Liver (tissue), 9 donors: Measurements from ENCODE around the gene N4BP2. TPM values are rescaled to one million over a fixed set of nuclear protein-coding genes. Genes with fewer than 3 reads are reported as not detected.

Experiments
- DNase-seq: peaks from one replicate; pipeline ENCODE4 v3.0.0-alpha.2; 2017; ENCODE audit warnings: low spot score
- H3K27ac ChIP-seq, 2 donors: one replicate each; pipeline ENCODE4 v1.7.0; 2013; ENCODE audit warnings: inconsistent platforms in 2 of 2, low read length in 2 of 2, control low read depth in 1 of 2, low read depth in 1 of 2, mild to moderate bottlenecking in 1 of 2
- H3K27me3 ChIP-seq, 4 donors: one replicate each; pipeline versions ENCODE4 v1.6.1 to v1.7.0; 2013; ENCODE audit warnings: low read length in 3 of 4, inconsistent platforms in 1 of 4, mild to moderate bottlenecking in 1 of 4, moderate library complexity in 1 of 4; ENCODE audit not compliant: control insufficient read depth in 4 of 4, insufficient read depth in 4 of 4
- H3K36me3 ChIP-seq, 4 donors: one replicate each; pipeline versions ENCODE4 v1.6.1 to v1.7.0; 2013; ENCODE audit warnings: low read length in 3 of 4, mild to moderate bottlenecking in 3 of 4, low read depth in 1 of 4, moderate library complexity in 1 of 4; ENCODE audit not compliant: control insufficient read depth in 4 of 4, insufficient read depth in 3 of 4
- H3K4me1 ChIP-seq, 4 donors: one replicate each; pipeline versions ENCODE4 v1.6.1 to v1.7.0; 2013; ENCODE audit warnings: low read length in 3 of 4, mild to moderate bottlenecking in 3 of 4, moderate library complexity in 1 of 4; ENCODE audit not compliant: control insufficient read depth in 4 of 4, insufficient read depth in 4 of 4
- H3K4me3 ChIP-seq, 3 donors: one replicate each; pipeline versions ENCODE4 v1.6.1 to v1.7.0; 2013; ENCODE audit warnings: low read length in 3 of 3, control low read depth in 1 of 3, low read depth in 1 of 3, mild to moderate bottlenecking in 1 of 3
- H3K9ac ChIP-seq, 2 donors: one replicate each; pipeline ENCODE4 v1.7.0; 2013; ENCODE audit warnings: low read length in 2 of 2, mild to moderate bottlenecking in 2 of 2, moderate library complexity in 2 of 2, control low read depth in 1 of 2, low read depth in 1 of 2
- H3K9me3 ChIP-seq, 4 donors: one replicate each; pipeline versions ENCODE4 v1.6.1 to v1.7.0; 2013; ENCODE audit warnings: low read length in 3 of 4; ENCODE audit not compliant: control insufficient read depth in 4 of 4
- ATF3 ChIP-seq: IDR thresholded peaks from 2 replicates; pipeline ENCODE4 v1.6.1; 2016; ENCODE audit warnings: antibody characterized with exemption
- CTCF ChIP-seq: fragments of 150-350 bp; IDR thresholded peaks from 2 replicates; pipeline ENCODE4 v1.5.1; 2017; ENCODE audit warnings: improper control_type of control experiment, low read depth, low read length; ENCODE audit not compliant: missing input control
- EGR1 ChIP-seq, 2 donors: IDR thresholded peaks; 2 replicates each; pipeline ENCODE4 v1.6.1; 2016 to 2018; ENCODE audit warnings: antibody characterized with exemption in 2 of 2, low read depth in 2 of 2
- FOXA2 ChIP-seq: IDR thresholded peaks from 2 replicates; pipeline ENCODE4 v1.6.1; 2016; ENCODE audit warnings: antibody characterized with exemption
- GABPA ChIP-seq, 2 donors: IDR thresholded peaks in 1 of 2; conservative IDR thresholded peaks in 1 of 2; 2 replicates each; pipeline ENCODE4 v1.6.1; 2016; ENCODE audit warnings: antibody characterized with exemption in 2 of 2, mild to moderate bottlenecking in 1 of 2, moderate library complexity in 1 of 2
- HNF4A ChIP-seq, 2 donors: conservative IDR thresholded peaks; 2 replicates each; pipeline ENCODE4 v1.6.1; 2016; ENCODE audit warnings: antibody characterized with exemption in 2 of 2, mild to moderate bottlenecking in 2 of 2
- HNF4G ChIP-seq: IDR thresholded peaks from 2 replicates; pipeline ENCODE4 v1.6.1; 2016; ENCODE audit warnings: antibody characterized with exemption
- JUND ChIP-seq, 2 donors: IDR thresholded peaks; 2 replicates each; pipeline ENCODE4 v1.6.1; 2016; ENCODE audit warnings: antibody characterized with exemption in 2 of 2
- NR2F2 ChIP-seq: IDR thresholded peaks from 2 replicates; pipeline ENCODE4 v1.6.1; 2016; ENCODE audit warnings: antibody characterized with exemption
- RAD21 ChIP-seq, 2 donors: IDR thresholded peaks; 2 replicates each; pipeline ENCODE4 v1.6.1; 2016; ENCODE audit warnings: antibody characterized with exemption in 2 of 2, mild to moderate bottlenecking in 2 of 2
- RXRA ChIP-seq, 2 donors: IDR thresholded peaks; 2 replicates each; pipeline ENCODE4 v1.6.1; 2017 to 2018; ENCODE audit warnings: antibody characterized with exemption in 2 of 2, mild to moderate bottlenecking in 1 of 2
- SP1 ChIP-seq: IDR thresholded peaks from 2 replicates; pipeline ENCODE4 v1.6.1; 2018; ENCODE audit warnings: antibody characterized with exemption, mild to moderate bottlenecking
- TAF1 ChIP-seq: conservative IDR thresholded peaks from 2 replicates; pipeline ENCODE4 v1.6.1; 2016; ENCODE audit warnings: antibody characterized with exemption, mild to moderate bottlenecking
- YY1 ChIP-seq: IDR thresholded peaks from 2 replicates; pipeline ENCODE4 v1.6.1; 2016; ENCODE audit warnings: antibody characterized with exemption, mild to moderate bottlenecking
- whole genome bisulfite sequencing: extraction: QIAGEN DNeasy Blood & Tissue Kit; methylation state at CpG from one replicate; pipeline ENCODE4 v1.1.7; 2013; 5-methylcytosine and 5-hydroxymethylcytosine counted together
- polyA plus RNA-seq, 2 donors: library from polyadenylated mRNA; stranded (reverse) in 1 of 2; unstranded in 1 of 2; fragments of 200-250 nt in 1 of 2; fragments of >200 nt in 1 of 2; fragmentation: Nextera tagmentation in 1 of 2; extraction: Ambion mirVana in 1 of 2; gene quantifications; one replicate each; pipeline versions ENCODE4 v1.2.1 to v1.2.3, GENCODE V29; 2013 to 2015
- total RNA-seq, 2 donors: library from RNA; depleted of rRNA; stranded (reverse); fragments of >200 nt; gene quantifications; one replicate each; pipeline ENCODE4 v1.2.3, GENCODE V29; 2014
- TF ChIP-seq, protein P1 (sequence below): IDR thresholded peaks from 2 replicates; pipeline ENCODE4 v1.6.1; 2016; ENCODE audit warnings: antibody characterized with exemption, mild to moderate bottlenecking
- TF ChIP-seq, protein P2 (sequence below): IDR thresholded peaks from 2 replicates; pipeline ENCODE4 v1.6.1; 2016; ENCODE audit warnings: antibody characterized with exemption
- donor health status: healthy.
- donor health status: healthy.
- donor health status: healthy.
- donor health status: healthy.
- donor health status: healthy.

Gene N4BP2
- total and polyA plus RNA-seq, 4 donors: 2.3 to 19.9 (median 11.0) TPM

- H3K36me3 ChIP-seq: peaks cover 0 to 2% (median 0%) of the 10 kb centered on the region in 4 donors
- no peak for DNase-seq
- WGBS: 69% methylated on average over 14 of the region's 14 CpGs
- no peak overlapping the region for H3K27ac ChIP-seq
- no peaks in the 10 kb centered on the region for H3K9me3 ChIP-seq
- no peaks in the 10 kb centered on the region for H3K27me3 ChIP-seq
- H3K4me3 ChIP-seq: no peak overlapping the region
- peaks cover 0 to 22% (median 14%) of the 10 kb centered on the region in 4 donors for H3K4me1 ChIP-seq
- no peak overlapping the region for H3K9ac ChIP-seq
- TF ChIP-seq YY1 (no peak), RXRA (IDR thresholded peaks at IDR 0.05) (no peak), EGR1 (IDR thresholded peaks at IDR 0.05; ENCODE audit: low read depth in 2 of 2) (no peak), HNF4G (no peak), FOXA2 (no peak), GABPA (IDR thresholded peaks at IDR 0.05 in 1 of 2, conservative IDR thresholded peaks at IDR 0.05 in 1 of 2) (no peak), RAD21 (IDR thresholded peaks at IDR 0.05) (no peak), JUND (IDR thresholded peaks at IDR 0.05) (no peak), SP1 (no peak), CTCF (no peak), ATF3 (no peak)
- TF ChIP-seq, protein P1, sequence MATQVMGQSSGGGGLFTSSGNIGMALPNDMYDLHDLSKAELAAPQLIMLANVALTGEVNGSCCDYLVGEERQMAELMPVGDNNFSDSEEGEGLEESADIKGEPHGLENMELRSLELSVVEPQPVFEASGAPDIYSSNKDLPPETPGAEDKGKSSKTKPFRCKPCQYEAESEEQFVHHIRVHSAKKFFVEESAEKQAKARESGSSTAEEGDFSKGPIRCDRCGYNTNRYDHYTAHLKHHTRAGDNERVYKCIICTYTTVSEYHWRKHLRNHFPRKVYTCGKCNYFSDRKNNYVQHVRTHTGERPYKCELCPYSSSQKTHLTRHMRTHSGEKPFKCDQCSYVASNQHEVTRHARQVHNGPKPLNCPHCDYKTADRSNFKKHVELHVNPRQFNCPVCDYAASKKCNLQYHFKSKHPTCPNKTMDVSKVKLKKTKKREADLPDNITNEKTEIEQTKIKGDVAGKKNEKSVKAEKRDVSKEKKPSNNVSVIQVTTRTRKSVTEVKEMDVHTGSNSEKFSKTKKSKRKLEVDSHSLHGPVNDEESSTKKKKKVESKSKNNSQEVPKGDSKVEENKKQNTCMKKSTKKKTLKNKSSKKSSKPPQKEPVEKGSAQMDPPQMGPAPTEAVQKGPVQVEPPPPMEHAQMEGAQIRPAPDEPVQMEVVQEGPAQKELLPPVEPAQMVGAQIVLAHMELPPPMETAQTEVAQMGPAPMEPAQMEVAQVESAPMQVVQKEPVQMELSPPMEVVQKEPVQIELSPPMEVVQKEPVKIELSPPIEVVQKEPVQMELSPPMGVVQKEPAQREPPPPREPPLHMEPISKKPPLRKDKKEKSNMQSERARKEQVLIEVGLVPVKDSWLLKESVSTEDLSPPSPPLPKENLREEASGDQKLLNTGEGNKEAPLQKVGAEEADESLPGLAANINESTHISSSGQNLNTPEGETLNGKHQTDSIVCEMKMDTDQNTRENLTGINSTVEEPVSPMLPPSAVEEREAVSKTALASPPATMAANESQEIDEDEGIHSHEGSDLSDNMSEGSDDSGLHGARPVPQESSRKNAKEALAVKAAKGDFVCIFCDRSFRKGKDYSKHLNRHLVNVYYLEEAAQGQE: no peak
- TF ChIP-seq, protein P2, sequence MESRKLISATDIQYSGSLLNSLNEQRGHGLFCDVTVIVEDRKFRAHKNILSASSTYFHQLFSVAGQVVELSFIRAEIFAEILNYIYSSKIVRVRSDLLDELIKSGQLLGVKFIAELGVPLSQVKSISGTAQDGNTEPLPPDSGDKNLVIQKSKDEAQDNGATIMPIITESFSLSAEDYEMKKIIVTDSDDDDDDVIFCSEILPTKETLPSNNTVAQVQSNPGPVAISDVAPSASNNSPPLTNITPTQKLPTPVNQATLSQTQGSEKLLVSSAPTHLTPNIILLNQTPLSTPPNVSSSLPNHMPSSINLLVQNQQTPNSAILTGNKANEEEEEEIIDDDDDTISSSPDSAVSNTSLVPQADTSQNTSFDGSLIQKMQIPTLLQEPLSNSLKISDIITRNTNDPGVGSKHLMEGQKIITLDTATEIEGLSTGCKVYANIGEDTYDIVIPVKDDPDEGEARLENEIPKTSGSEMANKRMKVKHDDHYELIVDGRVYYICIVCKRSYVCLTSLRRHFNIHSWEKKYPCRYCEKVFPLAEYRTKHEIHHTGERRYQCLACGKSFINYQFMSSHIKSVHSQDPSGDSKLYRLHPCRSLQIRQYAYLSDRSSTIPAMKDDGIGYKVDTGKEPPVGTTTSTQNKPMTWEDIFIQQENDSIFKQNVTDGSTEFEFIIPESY: no peak
Observed at GRCh38 chr4:40058854-40059253, 2.2 kb downstream of the N4BP2 start.

DNA sequence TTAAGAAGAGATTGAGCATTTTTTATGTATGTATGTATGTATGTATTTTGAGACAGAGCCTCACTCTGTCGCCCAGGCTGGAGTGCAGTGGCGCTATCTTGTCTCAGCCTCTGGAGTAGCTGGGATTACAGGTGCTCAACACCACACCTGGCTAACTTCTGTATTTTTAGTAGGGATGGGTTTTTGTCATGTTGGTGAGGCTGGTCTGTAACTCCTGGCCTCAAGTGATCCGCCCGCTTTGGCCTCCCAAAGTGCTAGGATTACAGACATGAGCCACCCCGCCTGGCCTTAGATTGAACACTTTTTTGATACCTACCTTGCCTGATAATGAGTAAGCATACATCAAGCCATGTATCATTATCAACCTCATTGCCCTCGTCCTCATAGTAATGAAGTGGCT, 2.7 kb downstream of the N4BP2 start:
- Histone ChIP-seq H3K9me3 (no peaks in the 10 kb centered on the region), H3K36me3 (peaks cover 0 to 2% (median 0%) of the 10 kb centered on the region in 4 donors), H3K4me1 (peaks cover 0 to 22% (median 11%) of the 10 kb centered on the region in 4 donors), H3K9ac (no peak overlapping the region), H3K27ac (no peak overlapping the region), H3K27me3 (no peaks in the 10 kb centered on the region), H3K4me3 (no peak overlapping the region)
- WGBS: 97% methylated on average over 6 of the region's 6 CpGs
- TF ChIP-seq ATF3: no peak
- no peak for TF ChIP-seq GABPA (IDR thresholded peaks at IDR 0.05 in 1 of 2, conservative IDR thresholded peaks at IDR 0.05 in 1 of 2)
- TF ChIP-seq CTCF: no peak
- no peak for TF ChIP-seq TAF1
- TF ChIP-seq RXRA (IDR thresholded peaks at IDR 0.05): no peak
- TF ChIP-seq, protein P2: no peak
- no peak for TF ChIP-seq RAD21 (IDR thresholded peaks at IDR 0.05)
- no peak for TF ChIP-seq NR2F2
- no peak for TF ChIP-seq FOXA2
- TF ChIP-seq HNF4G: no peak
- TF ChIP-seq SP1: no peak
- TF ChIP-seq HNF4A (conservative IDR thresholded peaks at IDR 0.05): no peak
- no peak for TF ChIP-seq JUND (IDR thresholded peaks at IDR 0.05)
- TF ChIP-seq YY1: no peak
- DNase-seq: no peak
